Muscle of back (tissue), 11 donors: ENCODE measurements around the gene C5orf46. TPM values are rescaled to one million over a fixed set of nuclear protein-coding genes. Genes with fewer than 3 reads are reported as not detected.
A peak's percentile ranks its signal among the peaks of the same experiment; 100 is the strongest.

Experiments
- DNase-seq, 3 donors: peaks; one replicate each; pipeline versions ENCODE4 v3.0.0 to v3.0.0-alpha.2; 2013
- polyA plus RNA-seq, 10 donors: library from polyadenylated mRNA; unstranded; fragments of 120-200 nt; gene quantifications; one replicate each; pipeline ENCODE4 v1.2.1, GENCODE V29; 2013; ENCODE audit not compliant: insufficient read length in 10 of 10

The C5orf46 gene
- polyA plus RNA-seq, 10 donors = not detected

GRCh38 chr5:147859962-147860640, 46.2 kb downstream of the C5orf46 start:
- DNase-seq = no peak

- no peak for DNase-seq
Measured at GRCh38 chr5:147858565-147858964, 47.8 kb downstream of the C5orf46 start.

- DNase-seq = peak; percentile 38 to 77 (median 59)
Measured at GRCh38 chr5:147857302-147858129, 48.8 kb downstream of the C5orf46 start.

GRCh38 chr5:147856801-147857200, 49.5 kb downstream of the C5orf46 start:
- DNase-seq = no peak

GRCh38 chr5:147855774-147856069, 50.6 kb downstream of the C5orf46 start:
- DNase-seq = no peak

GRCh38 chr5:147854894-147855773, 51.2 kb downstream of the C5orf46 start:
- no peak for DNase-seq

GRCh38 chr5:147854331-147854730, 52.0 kb downstream of the C5orf46 start:
- DNase-seq = no peak

GRCh38 chr5:147853372-147853987, 52.9 kb downstream of the C5orf46 start:
- DNase-seq = no peak

GRCh38 chr5:147852365-147852764, 54.0 kb downstream of the C5orf46 start:
- DNase-seq = no peak

- DNase-seq = no peak
Measured at GRCh38 chr5:147851578-147851977, 54.8 kb downstream of the C5orf46 start.

GRCh38 chr5:147849226-147849625, 57.1 kb downstream of the C5orf46 start:
- no peak for DNase-seq

- DNase-seq = no peak
Measured at GRCh38 chr5:147845618-147846017, 60.7 kb downstream of the C5orf46 start.

GRCh38 chr5:147844846-147845245, 61.5 kb downstream of the C5orf46 start:
- DNase-seq = no peak

- no peak for DNase-seq
Measured at GRCh38 chr5:147842869-147843268, 63.5 kb downstream of the C5orf46 start.

Other genes starting within 250 kb of the C5orf46 start
- 1 to 10 TPM in 9 of 10 donors, under 1 TPM in 1; 0.80 to 4.2 (median 1.9) TPM for gene JAKMIP2, start 123.8 kb downstream of the C5orf46 start, polyA plus RNA-seq
- 1 to 10 TPM in 2 of 10 donors, not detected in 8; 1.9 TPM for gene SPINK1, start 74.9 kb downstream of the C5orf46 start, polyA plus RNA-seq
- not detected for gene SCGB3A2, start 27.8 kb downstream of the C5orf46 start, polyA plus RNA-seq
- 1 to 10 TPM in 1 of 10 donors, under 1 TPM in 7, not detected in 2; 0.07 to 4.0 (median 0.24) TPM for gene SPINK5, start 157.4 kb upstream of the C5orf46 start, polyA plus RNA-seq